Measurements from ENCODE around the gene SUDS3. TPM values are rescaled to one million over a fixed set of nuclear protein-coding genes. Genes with fewer than 3 reads are reported as not detected.

SUDS3 gene
- total RNA-seq, 6 experiments from 2014 or later, result 9.7 to 15.9 (median 13.6) TPM

GRCh38 chr12:118330421-118331018 is 45.8 kb upstream of the SUDS3 start:
- WGBS (ENCODE audit: insufficient coverage, low coverage, low lambda C conversion rate, missing lambda C conversion rate), result 36% methylated on average over 3 of the region's 3 CpGs
- Histone ChIP-seq H3K4me1 (peaks cover 0 to 4% (median 0%) of the 10 kb centered on the region in 4 donors), H3K4me3 (no peak overlapping the region), H3K27ac (no peak overlapping the region), H3K36me3 (no peaks in the 10 kb centered on the region), H3K9me3 (no peaks in the 10 kb centered on the region), H3K27me3 (no peaks in the 10 kb centered on the region)
- TF ChIP-seq POLR2A (IDR thresholded peaks at IDR 0.05) (no peak), CTCF (IDR thresholded peaks at IDR 0.05) (no peak)
- DNase-seq, result no peak
- intact Hi-C loops (cut with DNase I), result no loop called here
- ATAC-seq, result peak in 3 of 4 donors; percentile 34 to 67 (median 64)

- WGBS (ENCODE audit: insufficient coverage, low coverage, low lambda C conversion rate, missing lambda C conversion rate), result 63% methylated on average over 4 of the region's 4 CpGs
- no peaks in the 10 kb centered on the region for H3K27me3 ChIP-seq
- DNase-seq (no peak), ATAC-seq (peak in 1 of 4 donors; percentile 37)
- H3K27ac ChIP-seq, result no peak overlapping the region
- H3K4me3 ChIP-seq, result no peak overlapping the region
- H3K4me1 ChIP-seq, result peaks cover 0 to 4% (median 0%) of the 10 kb centered on the region in 4 donors
- H3K36me3 ChIP-seq, result no peaks in the 10 kb centered on the region
- no peaks in the 10 kb centered on the region for H3K9me3 ChIP-seq
- TF ChIP-seq CTCF (IDR thresholded peaks at IDR 0.05) (no peak), POLR2A (IDR thresholded peaks at IDR 0.05) (no peak)
- intact Hi-C loops (cut with DNase I), result no loop called here
Measured at GRCh38 chr12:118332511-118332910, 43.8 kb upstream of the SUDS3 start.

- H3K4me3 ChIP-seq, result no peak overlapping the region
Measured at GRCh38 chr12:118334241-118334640, 42.1 kb upstream of the SUDS3 start.

GRCh38 chr12:118334939-118335567 is 41.3 kb upstream of the SUDS3 start:
- H3K36me3 ChIP-seq, result no peaks in the 10 kb centered on the region

More at GRCh38 chr12:118334241-118334640, 42.1 kb upstream of the SUDS3 start:
- intact Hi-C loops (cut with DNase I), result no loop called here
- no peak for TF ChIP-seq POLR2A (IDR thresholded peaks at IDR 0.05)
- no peak for TF ChIP-seq CTCF (IDR thresholded peaks at IDR 0.05)
- Histone ChIP-seq H3K27me3 (no peaks in the 10 kb centered on the region), H3K27ac (no peak overlapping the region), H3K4me1 (peaks cover 0 to 4% (median 0%) of the 10 kb centered on the region in 4 donors), H3K36me3 (no peaks in the 10 kb centered on the region), H3K9me3 (no peaks in the 10 kb centered on the region)
- WGBS (ENCODE audit: insufficient coverage, low coverage, low lambda C conversion rate, missing lambda C conversion rate), result 100% methylated on average over 3 of the region's 3 CpGs
- DNase-seq, result no peak
- ATAC-seq, result no peak

More at GRCh38 chr12:118334939-118335567, 41.3 kb upstream of the SUDS3 start:
- WGBS (ENCODE audit: insufficient coverage, low coverage, low lambda C conversion rate, missing lambda C conversion rate), result 90% methylated on average over 3 of the region's 4 CpGs
- no peaks in the 10 kb centered on the region for H3K9me3 ChIP-seq
- no peaks in the 10 kb centered on the region for H3K27me3 ChIP-seq
- ATAC-seq (no peak), DNase-seq (no peak)
- peaks cover 0 to 4% (median 0%) of the 10 kb centered on the region in 4 donors for H3K4me1 ChIP-seq
- TF ChIP-seq POLR2A (IDR thresholded peaks at IDR 0.05) (no peak), CTCF (IDR thresholded peaks at IDR 0.05) (no peak)
- intact Hi-C loops (cut with DNase I), result no loop called here
- H3K27ac ChIP-seq, result no peak overlapping the region
- no peak overlapping the region for H3K4me3 ChIP-seq

All from right lobe of liver (tissue), 6 donors.